ENCODE measurements around the gene STK40. TPM values are rescaled to one million over a fixed set of nuclear protein-coding genes. Genes with fewer than 3 reads are reported as not detected.

STK40 gene, protein sequence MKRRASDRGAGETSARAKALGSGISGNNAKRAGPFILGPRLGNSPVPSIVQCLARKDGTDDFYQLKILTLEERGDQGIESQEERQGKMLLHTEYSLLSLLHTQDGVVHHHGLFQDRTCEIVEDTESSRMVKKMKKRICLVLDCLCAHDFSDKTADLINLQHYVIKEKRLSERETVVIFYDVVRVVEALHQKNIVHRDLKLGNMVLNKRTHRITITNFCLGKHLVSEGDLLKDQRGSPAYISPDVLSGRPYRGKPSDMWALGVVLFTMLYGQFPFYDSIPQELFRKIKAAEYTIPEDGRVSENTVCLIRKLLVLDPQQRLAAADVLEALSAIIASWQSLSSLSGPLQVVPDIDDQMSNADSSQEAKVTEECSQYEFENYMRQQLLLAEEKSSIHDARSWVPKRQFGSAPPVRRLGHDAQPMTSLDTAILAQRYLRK
- polyA plus RNA-seq (2013): 33.3 TPM

DNA sequence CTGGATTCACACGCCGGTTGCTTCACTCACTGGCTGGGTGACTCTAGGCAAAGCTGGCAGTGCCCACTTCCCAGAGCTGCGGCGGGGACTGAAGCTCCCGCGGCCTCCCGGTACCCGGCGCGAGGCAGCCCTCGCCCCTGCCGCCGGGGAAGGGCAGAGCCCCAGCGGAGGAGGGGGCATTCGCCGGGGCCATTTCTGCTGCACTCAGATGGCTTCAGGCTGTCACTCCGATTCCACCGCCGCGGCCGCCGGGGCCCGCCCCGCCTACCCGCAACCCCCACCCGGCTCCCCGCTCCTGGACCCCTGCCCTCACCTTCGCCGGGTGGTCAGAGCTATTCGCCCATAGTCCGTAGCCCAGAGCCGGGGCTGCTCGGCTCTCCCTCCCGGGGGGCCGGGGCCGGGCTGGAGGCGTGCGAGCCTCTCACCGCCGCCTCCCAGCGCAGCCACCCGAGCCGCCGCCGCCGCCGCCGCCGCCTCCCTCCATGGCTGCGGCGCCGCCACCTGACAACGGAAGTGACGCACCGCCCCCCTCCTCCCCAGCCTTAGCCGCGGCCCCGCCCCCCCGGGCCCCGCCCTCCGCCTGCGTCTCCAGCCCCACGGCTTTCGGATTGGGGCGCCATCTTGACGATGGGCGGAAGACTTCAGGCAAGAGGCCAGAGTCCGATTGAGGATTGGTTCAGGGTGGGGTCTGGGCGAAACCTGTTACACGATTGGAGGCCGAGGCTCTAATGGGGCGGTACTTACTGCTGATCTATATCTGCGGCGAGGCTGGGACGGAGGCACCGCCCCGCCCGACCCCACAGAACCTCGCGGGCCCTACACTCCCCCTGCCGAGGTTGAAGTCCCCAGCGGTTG lies at the start of gene STK40:
STK40 (minus strand) TSS at position 515 of the 855 bp plus-strand sequence. CDS start 24,592 bp downstream, outside the sequence.
- H3K4me1 ChIP-seq (ENCODE audit: control extremely low read depth in 1 of 4, control insufficient read depth in 4 of 4, insufficient read depth in 4 of 4, low read length in 3 of 4): peaks cover 16 to 50% (median 37%) of the 10 kb centered on the region in 4 experiments
- ChIA-PET POLR2A (interaction anchor here (0.6 to 3.2 kb wide), 8 partner anchors 9 to 236 kb away, joined by 3 to 20 read pairs (median 6); partner anchors contain the start of genes LSM10, MAP7D1 and TRAPPC3), CTCF (interaction anchor here (0.6 to 2.9 kb wide), 13 partner anchors 11 to 286 kb away, joined by 3 to 24 read pairs (median 8); partner anchors contain the start of gene LSM10)
- H3K27ac ChIP-seq (ENCODE audit: insufficient read depth in 1 of 2, low read depth in 1 of 2, low read length in 2 of 2, poor library complexity in 1 of 2, severe bottlenecking in 2 of 2): peak within 1 kb of the TSS; percentile 95 to 99
- under 1% methylated on average over 44 of the region's 82 CpGs for WGBS (ENCODE audit: insufficient coverage)
- DNase-seq: peak; percentile 100
- H3K9me3 ChIP-seq (ENCODE audit: control extremely low read depth in 1 of 5, control insufficient read depth in 4 of 5, insufficient read depth in 2 of 5, low read depth in 1 of 5, low read length in 4 of 5): no peaks in the 10 kb centered on the region
- peaks cover 2 to 13% (median 9%) of the 10 kb centered on the region in 4 experiments for H3K36me3 ChIP-seq (ENCODE audit: control insufficient read depth in 4 of 4, insufficient read depth in 4 of 4, low read length in 3 of 4)
- no peaks in the 10 kb centered on the region for H3K27me3 ChIP-seq (replicated peaks in 2 of 5; ENCODE audit: control insufficient read depth in 4 of 5, insufficient read depth in 5 of 5, low read length in 4 of 5)
- peak within 1 kb of the TSS; percentile 79 to 96 (median 89) for H3K4me3 ChIP-seq (ENCODE audit: control insufficient read depth in 1 of 7, extremely low read depth in 1 of 7, insufficient read depth in 4 of 7, low read depth in 2 of 7, low read length in 6 of 7)

GRCh38 chr1:36433102-36433501 lies 47.4 kb upstream of the STK40 start:
- POLR2A ChIA-PET: no interaction called here
- Histone ChIP-seq H3K36me3 (ENCODE audit: control insufficient read depth in 4 of 4, insufficient read depth in 4 of 4, low read length in 3 of 4) (peaks cover 0 to 4% (median 0%) of the 10 kb centered on the region in 4 experiments), H3K27ac (ENCODE audit: insufficient read depth in 1 of 2, low read depth in 1 of 2, low read length in 2 of 2, poor library complexity in 1 of 2, severe bottlenecking in 2 of 2) (no peak overlapping the region), H3K9me3 (ENCODE audit: control extremely low read depth in 1 of 5, control insufficient read depth in 4 of 5, insufficient read depth in 2 of 5, low read depth in 1 of 5, low read length in 4 of 5) (no peaks in the 10 kb centered on the region), H3K4me3 (ENCODE audit: control insufficient read depth in 1 of 7, extremely low read depth in 1 of 7, insufficient read depth in 4 of 7, low read depth in 2 of 7, low read length in 6 of 7) (no peak overlapping the region), H3K4me1 (ENCODE audit: control extremely low read depth in 1 of 4, control insufficient read depth in 4 of 4, insufficient read depth in 4 of 4, low read length in 3 of 4) (no peaks in the 10 kb centered on the region), H3K27me3 (replicated peaks in 2 of 5; ENCODE audit: control insufficient read depth in 4 of 5, insufficient read depth in 5 of 5, low read length in 4 of 5) (no peaks in the 10 kb centered on the region)
- CTCF ChIA-PET: no interaction called here
- WGBS (ENCODE audit: insufficient coverage): 82% methylated on average over 1 of the region's 1 CpG
- no peak for DNase-seq

DNA sequence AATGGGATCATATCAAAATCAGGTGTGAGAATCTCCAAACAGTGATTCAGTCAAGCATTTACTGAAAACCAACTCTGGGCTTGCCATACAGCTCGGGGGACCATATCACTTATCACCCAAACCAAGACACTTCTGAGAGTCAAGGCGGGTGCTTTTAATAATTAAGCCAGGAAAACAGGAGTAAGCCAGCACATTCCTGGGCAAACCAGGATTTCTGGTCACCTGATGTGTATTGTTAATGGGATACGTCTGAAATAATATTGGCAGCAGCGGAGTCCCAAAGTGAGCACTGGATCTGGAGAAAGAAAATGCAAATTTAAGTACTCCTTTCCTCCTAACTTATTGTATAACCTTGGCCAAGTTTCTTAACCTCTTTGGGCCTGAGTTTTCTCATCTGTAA lies 46.9 kb upstream of the STK40 start:
- no peaks in the 10 kb centered on the region for H3K9me3 ChIP-seq (ENCODE audit: control extremely low read depth in 1 of 5, control insufficient read depth in 4 of 5, insufficient read depth in 2 of 5, low read depth in 1 of 5, low read length in 4 of 5)
- WGBS (ENCODE audit: insufficient coverage): 88% methylated on average over 2 of the region's 4 CpGs
- H3K27ac ChIP-seq (ENCODE audit: insufficient read depth in 1 of 2, low read depth in 1 of 2, low read length in 2 of 2, poor library complexity in 1 of 2, severe bottlenecking in 2 of 2): no peak overlapping the region
- H3K36me3 ChIP-seq (ENCODE audit: control insufficient read depth in 4 of 4, insufficient read depth in 4 of 4, low read length in 3 of 4): peaks cover 0 to 4% (median 0%) of the 10 kb centered on the region in 4 experiments
- CTCF ChIA-PET: no interaction called here
- no peaks in the 10 kb centered on the region for H3K4me1 ChIP-seq (ENCODE audit: control extremely low read depth in 1 of 4, control insufficient read depth in 4 of 4, insufficient read depth in 4 of 4, low read length in 3 of 4)
- no peak overlapping the region for H3K4me3 ChIP-seq (ENCODE audit: control insufficient read depth in 1 of 7, extremely low read depth in 1 of 7, insufficient read depth in 4 of 7, low read depth in 2 of 7, low read length in 6 of 7)
- DNase-seq: no peak
- no peaks in the 10 kb centered on the region for H3K27me3 ChIP-seq (replicated peaks in 2 of 5; ENCODE audit: control insufficient read depth in 4 of 5, insufficient read depth in 5 of 5, low read length in 4 of 5)
- POLR2A ChIA-PET: no interaction called here

- ChIA-PET CTCF (interaction anchor here (1.0 to 6.5 kb wide), 2 partner anchors 72 to 83 kb away, joined by 3 to 72 read pairs; no protein-coding TSS in a partner anchor), POLR2A (no interaction called here)
- no peak for DNase-seq
- Histone ChIP-seq H3K9me3 (ENCODE audit: control extremely low read depth in 1 of 5, control insufficient read depth in 4 of 5, insufficient read depth in 2 of 5, low read depth in 1 of 5, low read length in 4 of 5) (no peaks in the 10 kb centered on the region), H3K4me1 (ENCODE audit: control extremely low read depth in 1 of 4, control insufficient read depth in 4 of 4, insufficient read depth in 4 of 4, low read length in 3 of 4) (peaks cover 0 to under 1% (median 0%) of the 10 kb centered on the region in 4 experiments), H3K27ac (ENCODE audit: insufficient read depth in 1 of 2, low read depth in 1 of 2, low read length in 2 of 2, poor library complexity in 1 of 2, severe bottlenecking in 2 of 2) (no peak overlapping the region), H3K4me3 (ENCODE audit: control insufficient read depth in 1 of 7, extremely low read depth in 1 of 7, insufficient read depth in 4 of 7, low read depth in 2 of 7, low read length in 6 of 7) (no peak overlapping the region), H3K27me3 (replicated peaks in 2 of 5; ENCODE audit: control insufficient read depth in 4 of 5, insufficient read depth in 5 of 5, low read length in 4 of 5) (no peaks in the 10 kb centered on the region), H3K36me3 (ENCODE audit: control insufficient read depth in 4 of 4, insufficient read depth in 4 of 4, low read length in 3 of 4) (peaks cover 0 to 6% (median 2%) of the 10 kb centered on the region in 4 experiments)
- 94% methylated on average over 4 of the region's 4 CpGs for WGBS (ENCODE audit: insufficient coverage)
Observed at GRCh38 chr1:36425791-36426190, 40.1 kb upstream of the STK40 start.

DNA sequence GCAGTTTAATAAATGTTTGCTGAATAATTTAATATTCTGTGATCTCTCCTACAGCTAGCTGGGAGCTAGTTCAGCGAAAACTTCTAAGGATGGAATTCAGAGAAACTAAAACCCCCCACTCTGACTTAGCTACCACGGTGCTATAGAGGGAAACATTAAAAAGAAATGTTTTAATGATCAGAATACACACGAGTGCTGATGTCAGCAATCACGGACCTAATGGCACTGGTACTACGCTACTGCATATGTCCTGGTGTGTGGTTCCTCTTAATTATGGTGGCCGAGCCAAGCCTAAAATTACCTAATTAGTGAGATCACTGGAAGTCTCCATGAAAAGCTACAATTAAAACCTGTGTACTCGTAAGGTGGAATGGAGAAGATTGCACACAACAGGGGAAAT lies 35.9 kb upstream of the STK40 start:
- DNase-seq: no peak
- ChIA-PET POLR2A (interaction anchor here (1.6 kb wide), 1 partner anchor 80 kb away, joined by 3 read pairs; no protein-coding TSS in a partner anchor), CTCF (interaction anchor here (0.7 to 6.5 kb wide), 9 partner anchors 9 to 86 kb away, joined by 3 to 72 read pairs (median 3); partner anchors contain the start of gene LSM10)
- H3K36me3 ChIP-seq (ENCODE audit: control insufficient read depth in 4 of 4, insufficient read depth in 4 of 4, low read length in 3 of 4): peaks cover 0 to 6% (median 2%) of the 10 kb centered on the region in 4 experiments
- peaks cover 0 to 6% (median 5%) of the 10 kb centered on the region in 4 experiments for H3K4me1 ChIP-seq (ENCODE audit: control extremely low read depth in 1 of 4, control insufficient read depth in 4 of 4, insufficient read depth in 4 of 4, low read length in 3 of 4)
- no peaks in the 10 kb centered on the region for H3K9me3 ChIP-seq (ENCODE audit: control extremely low read depth in 1 of 5, control insufficient read depth in 4 of 5, insufficient read depth in 2 of 5, low read depth in 1 of 5, low read length in 4 of 5)
- H3K27me3 ChIP-seq (replicated peaks in 2 of 5; ENCODE audit: control insufficient read depth in 4 of 5, insufficient read depth in 5 of 5, low read length in 4 of 5): no peaks in the 10 kb centered on the region
- H3K4me3 ChIP-seq (ENCODE audit: control insufficient read depth in 1 of 7, extremely low read depth in 1 of 7, insufficient read depth in 4 of 7, low read depth in 2 of 7, low read length in 6 of 7): no peak overlapping the region
- no peak overlapping the region for H3K27ac ChIP-seq (ENCODE audit: insufficient read depth in 1 of 2, low read depth in 1 of 2, low read length in 2 of 2, poor library complexity in 1 of 2, severe bottlenecking in 2 of 2)
- WGBS (ENCODE audit: insufficient coverage): 97% methylated on average over 5 of the region's 7 CpGs

GRCh38 chr1:36420836-36421317 lies 35.2 kb upstream of the STK40 start:
- peaks cover 0 to 6% (median 5%) of the 10 kb centered on the region in 4 experiments for H3K4me1 ChIP-seq (ENCODE audit: control extremely low read depth in 1 of 4, control insufficient read depth in 4 of 4, insufficient read depth in 4 of 4, low read length in 3 of 4)
- DNase-seq: peak; percentile 73 to 87 (median 82)
- H3K27me3 ChIP-seq (replicated peaks in 2 of 5; ENCODE audit: control insufficient read depth in 4 of 5, insufficient read depth in 5 of 5, low read length in 4 of 5): no peaks in the 10 kb centered on the region
- no peak overlapping the region for H3K27ac ChIP-seq (ENCODE audit: insufficient read depth in 1 of 2, low read depth in 1 of 2, low read length in 2 of 2, poor library complexity in 1 of 2, severe bottlenecking in 2 of 2)
- WGBS (ENCODE audit: insufficient coverage): 29% methylated on average over 12 of the region's 13 CpGs
- H3K4me3 ChIP-seq (ENCODE audit: control insufficient read depth in 1 of 7, extremely low read depth in 1 of 7, insufficient read depth in 4 of 7, low read depth in 2 of 7, low read length in 6 of 7): no peak overlapping the region
- POLR2A ChIA-PET: interaction anchor here (1.6 kb wide), 1 partner anchor 80 kb away, joined by 3 read pairs; no protein-coding TSS in a partner anchor
- CTCF ChIA-PET: interaction anchor here (0.7 to 6.5 kb wide), 9 partner anchors 21 to 85 kb away, joined by 3 to 86 read pairs (median 7); no protein-coding TSS in a partner anchor
- H3K36me3 ChIP-seq (ENCODE audit: control insufficient read depth in 4 of 4, insufficient read depth in 4 of 4, low read length in 3 of 4): peaks cover 0 to 6% (median 2%) of the 10 kb centered on the region in 4 experiments
- no peaks in the 10 kb centered on the region for H3K9me3 ChIP-seq (ENCODE audit: control extremely low read depth in 1 of 5, control insufficient read depth in 4 of 5, insufficient read depth in 2 of 5, low read depth in 1 of 5, low read length in 4 of 5)
